NCI-H524 treated with DMSO at 0.1 percent for 48 hours (cell line): ENCODE results near the gene SCARB2.

ENCODE experiments used
- DNase-seq: peaks from one replicate; lab custom pipeline; 2025; lab: John Stamatoyannopoulos, UW

The SCARB2 gene

GRCh38 chr4:76198411-76199237 is 15.0 kb downstream of the SCARB2 start:
- DNase-seq = peak; percentile 55

- DNase-seq = peak; percentile 62
Observed at GRCh38 chr4:76197971-76198410, 15.6 kb downstream of the SCARB2 start.

GRCh38 chr4:76197031-76197743 is 16.4 kb downstream of the SCARB2 start:
- no peak for DNase-seq

GRCh38 chr4:76196376-76196775 is 17.2 kb downstream of the SCARB2 start:
- DNase-seq = no peak

- no peak for DNase-seq
Observed at GRCh38 chr4:76195326-76195725, 18.3 kb downstream of the SCARB2 start.

- no peak for DNase-seq
Observed at GRCh38 chr4:76194325-76194724, 19.3 kb downstream of the SCARB2 start.

GRCh38 chr4:76192236-76192635 is 21.4 kb downstream of the SCARB2 start:
- no peak for DNase-seq

GRCh38 chr4:76188557-76188956 is 25.1 kb downstream of the SCARB2 start:
- DNase-seq = no peak

GRCh38 chr4:76188149-76188548 is 25.5 kb downstream of the SCARB2 start:
- no peak for DNase-seq

- no peak for DNase-seq
Observed at GRCh38 chr4:76187152-76187551, 26.5 kb downstream of the SCARB2 start.

GRCh38 chr4:76182463-76182862 is 31.2 kb downstream of the SCARB2 start:
- DNase-seq = no peak

- DNase-seq = peak; percentile 8
Observed at GRCh38 chr4:76179398-76180318, 34.0 kb downstream of the SCARB2 start.

GRCh38 chr4:76178296-76178695 is 35.3 kb downstream of the SCARB2 start:
- DNase-seq = no peak

GRCh38 chr4:76177709-76178108 is 35.9 kb downstream of the SCARB2 start:
- no peak for DNase-seq

- no peak for DNase-seq
Observed at GRCh38 chr4:76175336-76175735, 38.3 kb downstream of the SCARB2 start.

GRCh38 chr4:76174216-76174615 is 39.4 kb downstream of the SCARB2 start:
- no peak for DNase-seq

- no peak for DNase-seq
Observed at GRCh38 chr4:76168688-76169087, 44.9 kb downstream of the SCARB2 start.

GRCh38 chr4:76166480-76166879 is 47.1 kb downstream of the SCARB2 start:
- DNase-seq = no peak

- no peak for DNase-seq
Observed at GRCh38 chr4:76160355-76160754, 53.3 kb downstream of the SCARB2 start.

GRCh38 chr4:76156635-76157034 is 57.0 kb downstream of the SCARB2 start:
- DNase-seq = no peak

- no peak for DNase-seq
Observed at GRCh38 chr4:76155979-76156378, 57.6 kb downstream of the SCARB2 start.

- no peak for DNase-seq
Observed at GRCh38 chr4:76153356-76153755, 60.3 kb downstream of the SCARB2 start.
